ENCODE results near the gene DCN. TPM values are rescaled to one million over a fixed set of nuclear protein-coding genes. Genes with fewer than 3 reads are reported as not detected.

Gene DCN
- total RNA-seq, 1 experiment from 2014 or later: 0.95 TPM

DNA sequence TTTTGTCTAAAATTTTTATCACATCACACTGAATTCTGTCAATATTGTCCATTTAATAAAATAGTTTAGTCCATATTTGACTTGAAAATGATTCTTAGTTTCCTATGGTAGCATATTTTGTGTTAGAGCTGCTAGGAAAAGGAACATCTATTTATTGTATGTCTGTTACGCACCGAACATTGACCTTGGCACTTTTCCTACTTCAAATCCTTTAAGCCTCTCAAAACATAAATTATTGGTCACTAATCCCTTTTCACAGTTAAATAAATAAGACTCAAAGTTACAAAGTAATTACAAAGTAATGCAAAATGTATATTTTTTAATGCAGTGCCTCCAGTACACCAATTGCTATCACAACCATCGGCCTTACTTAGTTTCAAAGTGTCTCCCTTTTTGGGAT, 28.5 kb downstream of the DCN start:
- no peak overlapping the region for H3K27ac Mint-ChIP-seq (ENCODE audit: unreplicated experiment)
- no peaks in the 10 kb centered on the region for H3K4me1 Mint-ChIP-seq (ENCODE audit: low read depth, unreplicated experiment)

GRCh38 chr12:91144053-91144452, 38.6 kb downstream of the DCN start:
- intact Hi-C loops (cut with micrococcal nuclease; ENCODE audit: unreplicated experiment): no loop called here
- Mint-ChIP-seq H3K27ac (ENCODE audit: unreplicated experiment) (no peak overlapping the region), H3K9me3 (ENCODE audit: unreplicated experiment) (no peaks in the 10 kb centered on the region), H3K36me3 (ENCODE audit: insufficient read depth, unreplicated experiment) (no peaks in the 10 kb centered on the region), H3K27me3 (ENCODE audit: insufficient read depth, unreplicated experiment) (no peaks in the 10 kb centered on the region), H3K4me3 (ENCODE audit: unreplicated experiment) (no peak overlapping the region), H3K4me1 (ENCODE audit: low read depth, unreplicated experiment) (peaks cover 5% of the 10 kb centered on the region)
- H3K4me1 ChIP-seq: peaks cover 2% of the 10 kb centered on the region; the same call in 1 of the 2 replicates
- no TSS peak for BruUV-seq (replicated peaks)
- H3K4me3 ChIP-seq (ENCODE audit: low read depth, low read length): no peak overlapping the region
- POLR2A ChIA-PET: no interaction called here
- no peak for DNase-seq
- H3K36me3 ChIP-seq (ENCODE audit: control insufficient read depth, insufficient read depth, low read length): no peaks in the 10 kb centered on the region
- no peaks in the 10 kb centered on the region for H3K27me3 ChIP-seq (replicated peaks; ENCODE audit: control insufficient read depth, insufficient read depth, low read length)
- TF ChIP-seq, protein P1, sequence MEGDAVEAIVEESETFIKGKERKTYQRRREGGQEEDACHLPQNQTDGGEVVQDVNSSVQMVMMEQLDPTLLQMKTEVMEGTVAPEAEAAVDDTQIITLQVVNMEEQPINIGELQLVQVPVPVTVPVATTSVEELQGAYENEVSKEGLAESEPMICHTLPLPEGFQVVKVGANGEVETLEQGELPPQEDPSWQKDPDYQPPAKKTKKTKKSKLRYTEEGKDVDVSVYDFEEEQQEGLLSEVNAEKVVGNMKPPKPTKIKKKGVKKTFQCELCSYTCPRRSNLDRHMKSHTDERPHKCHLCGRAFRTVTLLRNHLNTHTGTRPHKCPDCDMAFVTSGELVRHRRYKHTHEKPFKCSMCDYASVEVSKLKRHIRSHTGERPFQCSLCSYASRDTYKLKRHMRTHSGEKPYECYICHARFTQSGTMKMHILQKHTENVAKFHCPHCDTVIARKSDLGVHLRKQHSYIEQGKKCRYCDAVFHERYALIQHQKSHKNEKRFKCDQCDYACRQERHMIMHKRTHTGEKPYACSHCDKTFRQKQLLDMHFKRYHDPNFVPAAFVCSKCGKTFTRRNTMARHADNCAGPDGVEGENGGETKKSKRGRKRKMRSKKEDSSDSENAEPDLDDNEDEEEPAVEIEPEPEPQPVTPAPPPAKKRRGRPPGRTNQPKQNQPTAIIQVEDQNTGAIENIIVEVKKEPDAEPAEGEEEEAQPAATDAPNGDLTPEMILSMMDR (IDR thresholded peaks at IDR 0.05; ENCODE audit: insufficient read depth in 1 of 2, low read depth in 1 of 2, low read length in 1 of 2, severe bottlenecking in 1 of 2, unreplicated experiment in 1 of 2): no peak
- CTCF ChIA-PET: no interaction called here
- no peaks in the 10 kb centered on the region for H3K9me3 ChIP-seq

More for the DNA sequence above, 28.5 kb downstream of the DCN start:
- intact Hi-C loops (cut with micrococcal nuclease; ENCODE audit: unreplicated experiment): no loop called here
- H3K27me3 Mint-ChIP-seq (ENCODE audit: insufficient read depth, unreplicated experiment): no peaks in the 10 kb centered on the region
- no peaks in the 10 kb centered on the region for H3K36me3 Mint-ChIP-seq (ENCODE audit: insufficient read depth, unreplicated experiment)
- POLR2A ChIA-PET: no interaction called here
- no peak overlapping the region for H3K4me3 Mint-ChIP-seq (ENCODE audit: unreplicated experiment)
- Histone ChIP-seq H3K27me3 (replicated peaks; ENCODE audit: control insufficient read depth, insufficient read depth, low read length) (no peaks in the 10 kb centered on the region), H3K9me3 (no peaks in the 10 kb centered on the region), H3K4me3 (ENCODE audit: low read depth, low read length) (no peak overlapping the region), H3K4me1 (no peaks in the 10 kb centered on the region), H3K36me3 (ENCODE audit: control insufficient read depth, insufficient read depth, low read length) (no peaks in the 10 kb centered on the region)
- DNase-seq: no peak
- BruUV-seq (replicated peaks): no TSS peak
- CTCF ChIA-PET: no interaction called here
- TF ChIP-seq, protein P1 (IDR thresholded peaks at IDR 0.05; ENCODE audit: insufficient read depth in 1 of 2, low read depth in 1 of 2, low read length in 1 of 2, severe bottlenecking in 1 of 2, unreplicated experiment in 1 of 2): no peak
- no peaks in the 10 kb centered on the region for H3K9me3 Mint-ChIP-seq (ENCODE audit: unreplicated experiment)

DNA sequence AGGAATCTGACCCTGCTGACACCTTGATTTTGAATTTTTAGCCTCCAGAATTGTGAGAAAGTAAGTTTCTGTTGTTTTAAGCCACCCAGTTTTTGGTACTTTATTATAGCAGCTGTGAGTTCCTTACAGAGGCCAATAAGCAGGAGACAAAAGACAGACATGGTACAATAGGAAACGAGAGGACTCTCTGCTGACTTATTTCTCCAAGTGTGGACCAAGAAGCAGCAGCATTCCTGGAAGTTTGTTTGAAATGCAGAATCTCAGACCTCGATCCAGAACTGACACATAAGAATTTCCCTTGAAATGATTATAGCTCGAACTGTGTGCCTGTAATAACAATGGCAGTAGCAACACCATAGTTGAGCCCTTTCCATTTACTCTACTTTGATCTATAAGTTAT, 39.4 kb downstream of the DCN start:
- ChIA-PET POLR2A (no interaction called here), CTCF (no interaction called here)
- BruUV-seq (replicated peaks): no TSS peak
- H3K27me3 Mint-ChIP-seq (ENCODE audit: insufficient read depth, unreplicated experiment): no peaks in the 10 kb centered on the region
- H3K9me3 Mint-ChIP-seq (ENCODE audit: unreplicated experiment): no peaks in the 10 kb centered on the region
- peaks cover 9% of the 10 kb centered on the region for H3K4me1 Mint-ChIP-seq (ENCODE audit: low read depth, unreplicated experiment)
- H3K36me3 ChIP-seq (ENCODE audit: control insufficient read depth, insufficient read depth, low read length): no peaks in the 10 kb centered on the region
- H3K4me1 ChIP-seq: peaks cover 6% of the 10 kb centered on the region; the same call in 1 of the 2 replicates
- TF ChIP-seq, protein P1 (IDR thresholded peaks at IDR 0.05; ENCODE audit: insufficient read depth in 1 of 2, low read depth in 1 of 2, low read length in 1 of 2, severe bottlenecking in 1 of 2, unreplicated experiment in 1 of 2): no peak
- no peak for DNase-seq
- no peak overlapping the region for H3K4me3 Mint-ChIP-seq (ENCODE audit: unreplicated experiment)
- intact Hi-C loops (cut with micrococcal nuclease; ENCODE audit: unreplicated experiment): no loop called here
- H3K36me3 Mint-ChIP-seq (ENCODE audit: insufficient read depth, unreplicated experiment): no peaks in the 10 kb centered on the region
- H3K9me3 ChIP-seq: no peaks in the 10 kb centered on the region
- no peak overlapping the region for H3K27ac Mint-ChIP-seq (ENCODE audit: unreplicated experiment)
- H3K4me3 ChIP-seq (ENCODE audit: low read depth, low read length): no peak overlapping the region
- H3K27me3 ChIP-seq (replicated peaks; ENCODE audit: control insufficient read depth, insufficient read depth, low read length): no peaks in the 10 kb centered on the region

Data from Caco-2 (cell line).